ENCODE data around the gene TBC1D22A.

TBC1D22A gene

GRCh38 chr22:46852771-46853170 is 90.3 kb downstream of the TBC1D22A start:
- no peak for TF ChIP-seq CTCF (IDR thresholded peaks at IDR 0.05; ENCODE audit: unreplicated experiment in 3 of 3)
- H3K4me3 Mint-ChIP-seq, result no peak overlapping the region
- peaks cover 41% of the 10 kb centered on the region for H3K36me3 Mint-ChIP-seq (ENCODE audit: low read depth)
- H3K9me3 Mint-ChIP-seq, result peaks cover 2% of the 10 kb centered on the region
- peaks cover 5% of the 10 kb centered on the region for H3K4me1 Mint-ChIP-seq
- H3K27me3 Mint-ChIP-seq (ENCODE audit: low read depth), result peaks cover 13% of the 10 kb centered on the region
- no peak overlapping the region for H3K27ac Mint-ChIP-seq

- peaks cover 45% of the 10 kb centered on the region for H3K36me3 Mint-ChIP-seq (ENCODE audit: low read depth)
- H3K9me3 Mint-ChIP-seq, result peaks cover 6% of the 10 kb centered on the region
- H3K27ac Mint-ChIP-seq, result no peak overlapping the region
- H3K4me1 Mint-ChIP-seq, result peaks cover 1% of the 10 kb centered on the region
- H3K27me3 Mint-ChIP-seq (ENCODE audit: low read depth), result peaks cover 9% of the 10 kb centered on the region
- TF ChIP-seq CTCF (IDR thresholded peaks at IDR 0.05; ENCODE audit: unreplicated experiment in 3 of 3), result no peak
- H3K4me3 Mint-ChIP-seq, result no peak overlapping the region
These were observed 90.7 kb downstream of the TBC1D22A start for GRCh38 chr22:46853191-46853590.

- Mint-ChIP-seq H3K9me3 (peaks cover 10% of the 10 kb centered on the region), H3K4me1 (no peaks in the 10 kb centered on the region), H3K4me3 (no peak overlapping the region), H3K27me3 (ENCODE audit: low read depth) (peaks cover 8% of the 10 kb centered on the region), H3K36me3 (ENCODE audit: low read depth) (peaks cover 50% of the 10 kb centered on the region), H3K27ac (no peak overlapping the region)
- no peak for TF ChIP-seq CTCF (IDR thresholded peaks at IDR 0.05; ENCODE audit: unreplicated experiment in 3 of 3)
These were observed 91.8 kb downstream of the TBC1D22A start for GRCh38 chr22:46854125-46854870.

GRCh38 chr22:46855681-46856080 is 93.2 kb downstream of the TBC1D22A start:
- Mint-ChIP-seq H3K27ac (peak overlapping the region in 1 of 3 experiments; percentile 10), H3K9me3 (peaks cover 10% of the 10 kb centered on the region), H3K4me3 (no peak overlapping the region), H3K4me1 (no peaks in the 10 kb centered on the region), H3K27me3 (ENCODE audit: low read depth) (peaks cover 8% of the 10 kb centered on the region), H3K36me3 (ENCODE audit: low read depth) (peaks cover 44% of the 10 kb centered on the region)
- TF ChIP-seq CTCF (IDR thresholded peaks at IDR 0.05; ENCODE audit: unreplicated experiment in 3 of 3), result no peak

GRCh38 chr22:46856661-46857060 is 94.2 kb downstream of the TBC1D22A start:
- H3K9me3 Mint-ChIP-seq, result peaks cover 10% of the 10 kb centered on the region
- H3K4me1 Mint-ChIP-seq, result no peaks in the 10 kb centered on the region
- H3K27me3 Mint-ChIP-seq (ENCODE audit: low read depth), result peaks cover 8% of the 10 kb centered on the region
- peaks cover 38% of the 10 kb centered on the region for H3K36me3 Mint-ChIP-seq (ENCODE audit: low read depth)
- TF ChIP-seq CTCF (IDR thresholded peaks at IDR 0.05; ENCODE audit: unreplicated experiment in 3 of 3), result no peak
- no peak overlapping the region for H3K27ac Mint-ChIP-seq
- H3K4me3 Mint-ChIP-seq, result no peak overlapping the region
